ENCODE data around the gene LIG1. TPM values are rescaled to one million over a fixed set of nuclear protein-coding genes. Genes with fewer than 3 reads are reported as not detected.

LIG1 gene
- total RNA-seq, 3 donors from 2014 or later (not counting 1 experiment from before 2014, with no cell fraction given) = 45.4 to 65.2 (median 57.2) TPM

DNA sequence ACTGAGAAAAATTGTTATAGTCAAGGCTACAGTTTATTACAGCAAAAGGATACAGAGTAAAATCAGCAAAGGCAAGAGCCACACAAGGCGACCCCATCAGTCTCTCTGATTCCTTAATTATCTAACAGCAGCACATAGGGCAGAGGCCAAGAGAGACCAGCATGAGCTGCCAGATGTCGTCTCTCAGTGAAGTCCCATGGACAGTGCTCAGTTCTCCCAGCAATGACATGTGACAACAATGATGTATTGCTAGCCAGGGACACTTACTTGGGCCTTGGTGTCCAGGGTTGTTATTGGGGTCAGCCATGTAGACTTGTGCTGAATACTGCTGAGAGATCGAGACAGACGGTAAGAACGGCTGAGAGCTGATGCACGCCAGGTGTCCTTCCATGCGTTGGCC, 22.6 kb upstream of the LIG1 start:
- no peak overlapping the region for H3K27ac Mint-ChIP-seq
- intact Hi-C loops (cut with micrococcal nuclease) = no loop called here

DNA sequence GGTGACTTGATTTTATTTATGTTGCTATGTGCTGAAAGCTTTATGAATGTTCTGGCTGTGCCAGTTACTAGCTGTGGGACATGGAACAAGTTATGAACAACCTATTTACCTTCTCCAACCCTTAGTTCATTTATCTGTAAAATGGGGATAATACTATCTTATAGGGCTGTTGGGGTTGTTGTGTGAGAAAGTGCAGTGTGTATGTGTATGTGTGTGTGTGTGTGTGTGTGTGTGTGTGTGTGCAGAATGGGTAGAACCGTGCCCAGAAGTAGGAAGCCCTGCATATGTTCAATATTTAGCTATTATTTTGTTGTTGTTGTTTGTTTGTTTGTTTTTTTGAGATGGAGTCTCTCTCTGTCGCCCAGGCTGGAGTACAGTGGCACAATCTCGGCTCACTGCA, 20.7 kb upstream of the LIG1 start:
- Mint-ChIP-seq H3K36me3 (no peaks in the 10 kb centered on the region), H3K4me3 (no peak overlapping the region), H3K9me3 (no peaks in the 10 kb centered on the region), H3K27me3 (ENCODE audit: low read depth in 2 of 2) (no peaks in the 10 kb centered on the region), H3K4me1 (peaks cover 0 to 2% of the 10 kb centered on the region in 2 donors), H3K27ac (no peak overlapping the region)
- H3K4me3 ChIP-seq (ENCODE audit: low read length) = no peak overlapping the region
- peaks cover 5% of the 10 kb centered on the region for H3K4me1 ChIP-seq (ENCODE audit: control insufficient read depth, insufficient read depth, low read length)
- no peak for DNase-seq
- intact Hi-C loops (cut with micrococcal nuclease) = no loop called here
- 100% methylated on average over 3 of the region's 3 CpGs for WGBS (ENCODE audit: insufficient coverage)
- TF ChIP-seq, protein P1, sequence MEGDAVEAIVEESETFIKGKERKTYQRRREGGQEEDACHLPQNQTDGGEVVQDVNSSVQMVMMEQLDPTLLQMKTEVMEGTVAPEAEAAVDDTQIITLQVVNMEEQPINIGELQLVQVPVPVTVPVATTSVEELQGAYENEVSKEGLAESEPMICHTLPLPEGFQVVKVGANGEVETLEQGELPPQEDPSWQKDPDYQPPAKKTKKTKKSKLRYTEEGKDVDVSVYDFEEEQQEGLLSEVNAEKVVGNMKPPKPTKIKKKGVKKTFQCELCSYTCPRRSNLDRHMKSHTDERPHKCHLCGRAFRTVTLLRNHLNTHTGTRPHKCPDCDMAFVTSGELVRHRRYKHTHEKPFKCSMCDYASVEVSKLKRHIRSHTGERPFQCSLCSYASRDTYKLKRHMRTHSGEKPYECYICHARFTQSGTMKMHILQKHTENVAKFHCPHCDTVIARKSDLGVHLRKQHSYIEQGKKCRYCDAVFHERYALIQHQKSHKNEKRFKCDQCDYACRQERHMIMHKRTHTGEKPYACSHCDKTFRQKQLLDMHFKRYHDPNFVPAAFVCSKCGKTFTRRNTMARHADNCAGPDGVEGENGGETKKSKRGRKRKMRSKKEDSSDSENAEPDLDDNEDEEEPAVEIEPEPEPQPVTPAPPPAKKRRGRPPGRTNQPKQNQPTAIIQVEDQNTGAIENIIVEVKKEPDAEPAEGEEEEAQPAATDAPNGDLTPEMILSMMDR (IDR thresholded peaks at IDR 0.05) = no peak
- no peak overlapping the region for H3K27ac ChIP-seq (ENCODE audit: low read length)
- peaks cover 2% of the 10 kb centered on the region for H3K36me3 ChIP-seq (ENCODE audit: control insufficient read depth, insufficient read depth, low read length)
- no peaks in the 10 kb centered on the region for H3K9me3 ChIP-seq (ENCODE audit: control insufficient read depth, insufficient read depth, low read length)
- no peaks in the 10 kb centered on the region for H3K27me3 ChIP-seq (ENCODE audit: control insufficient read depth, insufficient read depth, low read length)
- no peak for ATAC-seq

More for the DNA sequence above, 22.6 kb upstream of the LIG1 start:
- WGBS (ENCODE audit: insufficient coverage) = 97% methylated on average over 7 of the region's 7 CpGs
- Mint-ChIP-seq H3K9me3 (no peaks in the 10 kb centered on the region), H3K4me3 (no peak overlapping the region), H3K27me3 (ENCODE audit: low read depth in 2 of 2) (no peaks in the 10 kb centered on the region), H3K4me1 (peaks cover 4 to 6% of the 10 kb centered on the region in 2 donors), H3K36me3 (no peaks in the 10 kb centered on the region)
- H3K27ac ChIP-seq (ENCODE audit: low read length) = no peak overlapping the region
- TF ChIP-seq, protein P1 (IDR thresholded peaks at IDR 0.05) = no peak
- no peaks in the 10 kb centered on the region for H3K27me3 ChIP-seq (ENCODE audit: control insufficient read depth, insufficient read depth, low read length)
- ATAC-seq = no peak
- no peaks in the 10 kb centered on the region for H3K9me3 ChIP-seq (ENCODE audit: control insufficient read depth, insufficient read depth, low read length)
- no peak for DNase-seq
- no peak overlapping the region for H3K4me3 ChIP-seq (ENCODE audit: low read length)
- H3K4me1 ChIP-seq (ENCODE audit: control insufficient read depth, insufficient read depth, low read length) = peaks cover 11% of the 10 kb centered on the region
- peaks cover 2% of the 10 kb centered on the region for H3K36me3 ChIP-seq (ENCODE audit: control insufficient read depth, insufficient read depth, low read length)

DNA sequence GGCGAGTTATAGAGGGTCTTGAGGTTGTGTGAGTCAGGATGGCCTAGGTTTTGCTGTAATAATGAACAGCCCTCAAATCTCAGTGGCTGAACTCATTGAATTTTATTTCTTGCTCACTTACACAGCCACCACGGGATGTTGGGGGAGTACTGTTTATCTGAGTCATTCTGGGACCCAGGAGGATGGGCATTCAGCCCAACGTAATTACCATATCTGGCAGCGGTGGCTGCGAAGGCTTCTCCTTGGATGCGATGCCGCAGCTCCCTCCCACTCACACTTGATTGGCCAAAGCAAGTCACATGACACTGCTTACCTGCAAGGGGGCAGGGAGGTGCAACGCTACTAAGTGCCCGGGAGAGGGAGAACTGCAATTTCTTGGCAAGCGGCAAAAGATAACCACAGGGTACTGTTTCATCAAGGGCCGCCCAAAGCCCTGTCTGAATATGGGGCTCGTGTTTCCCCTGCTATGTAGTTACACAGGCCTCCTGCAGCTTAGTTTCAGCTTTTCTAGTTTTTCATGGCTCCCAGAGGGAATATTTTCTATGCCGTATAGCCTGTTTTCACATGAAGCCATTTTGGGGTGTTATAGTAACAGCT, 20.2 kb upstream of the LIG1 start:
- no peaks in the 10 kb centered on the region for H3K9me3 ChIP-seq (ENCODE audit: control insufficient read depth, insufficient read depth, low read length)
- intact Hi-C loops (cut with micrococcal nuclease) = no loop called here
- H3K4me3 ChIP-seq (ENCODE audit: low read length) = no peak overlapping the region
- 86% methylated on average over 12 of the region's 13 CpGs for WGBS (ENCODE audit: insufficient coverage)
- no peaks in the 10 kb centered on the region for H3K36me3 Mint-ChIP-seq
- no peaks in the 10 kb centered on the region for H3K27me3 Mint-ChIP-seq (ENCODE audit: low read depth in 2 of 2)
- peak; percentile 81 to 88 (median 82) for ATAC-seq
- no peak overlapping the region for H3K27ac ChIP-seq (ENCODE audit: low read length)
- TF ChIP-seq, protein P1 (IDR thresholded peaks at IDR 0.05) = no peak
- H3K4me1 ChIP-seq (ENCODE audit: control insufficient read depth, insufficient read depth, low read length) = peaks cover 5% of the 10 kb centered on the region
- no peak overlapping the region for H3K27ac Mint-ChIP-seq
- H3K4me1 Mint-ChIP-seq = no peaks in the 10 kb centered on the region
- DNase-seq = peak; percentile 34 to 67
- H3K27me3 ChIP-seq (ENCODE audit: control insufficient read depth, insufficient read depth, low read length) = no peaks in the 10 kb centered on the region
- no peaks in the 10 kb centered on the region for H3K9me3 Mint-ChIP-seq
- H3K36me3 ChIP-seq (ENCODE audit: control insufficient read depth, insufficient read depth, low read length) = peaks cover 2% of the 10 kb centered on the region
- no peak overlapping the region for H3K4me3 Mint-ChIP-seq

DNA sequence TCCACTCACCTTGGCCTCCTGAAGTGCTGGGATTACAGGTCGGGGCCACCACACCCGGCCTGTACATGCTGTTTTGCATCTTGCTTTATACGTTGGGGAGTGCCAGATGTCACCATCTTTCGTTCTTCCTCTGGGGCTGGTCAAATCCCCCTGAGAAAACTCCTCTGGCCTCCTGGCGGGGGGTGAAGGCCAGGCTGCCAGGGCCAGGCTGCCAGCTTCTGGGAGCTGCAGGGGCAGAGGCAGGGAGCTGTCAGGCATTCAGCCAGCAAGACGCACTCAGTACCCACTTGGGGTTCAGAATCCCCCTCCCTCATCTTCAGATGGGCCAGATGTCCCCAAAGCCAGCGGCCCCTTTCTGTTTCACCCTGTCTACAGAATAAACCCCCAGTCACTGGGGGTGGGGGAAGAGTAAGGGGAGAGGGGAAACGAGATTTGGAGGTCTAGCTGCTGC, 16.4 kb upstream of the LIG1 start:
- Histone ChIP-seq H3K9me3 (ENCODE audit: control insufficient read depth, insufficient read depth, low read length) (no peaks in the 10 kb centered on the region), H3K27ac (ENCODE audit: low read length) (no peak overlapping the region), H3K4me1 (ENCODE audit: control insufficient read depth, insufficient read depth, low read length) (no peaks in the 10 kb centered on the region), H3K36me3 (ENCODE audit: control insufficient read depth, insufficient read depth, low read length) (peaks cover 2% of the 10 kb centered on the region), H3K27me3 (ENCODE audit: control insufficient read depth, insufficient read depth, low read length) (no peaks in the 10 kb centered on the region), H3K4me3 (ENCODE audit: low read length) (no peak overlapping the region)
- DNase-seq = no peak
- no peak overlapping the region for H3K27ac Mint-ChIP-seq
- H3K4me1 Mint-ChIP-seq = no peaks in the 10 kb centered on the region
- H3K27me3 Mint-ChIP-seq (ENCODE audit: low read depth in 2 of 2) = no peaks in the 10 kb centered on the region
- intact Hi-C loops (cut with micrococcal nuclease) = no loop called here
- WGBS (ENCODE audit: insufficient coverage) = 71% methylated on average over 7 of the region's 8 CpGs
- no peak for ATAC-seq
- TF ChIP-seq, protein P1 (IDR thresholded peaks at IDR 0.05) = no peak
- peaks cover 0 to 2% of the 10 kb centered on the region in 2 donors for H3K9me3 Mint-ChIP-seq
- no peaks in the 10 kb centered on the region for H3K36me3 Mint-ChIP-seq
- H3K4me3 Mint-ChIP-seq = no peak overlapping the region

Measured in natural killer cell (primary cell).